PFSK-1 (cell line): ENCODE measurements around the gene ADPRHL1.

Source experiments
- FOXP2 ChIP-seq: optimal IDR thresholded peaks from 2 replicates; pipeline ENCODE3; 2011; ENCODE audit warnings: borderline replicate concordance, control low read depth, inconsistent platforms; ENCODE audit not compliant: insufficient read depth; ENCODE audit errors: extremely low read length, extremely low read depth
- POLR2AphosphoS5 ChIP-seq: IDR thresholded peaks from 2 replicates; pipeline ENCODE4 v1.6.1; 2012; ENCODE audit warnings: low read depth, mild to moderate bottlenecking, control low read depth, low read length, moderate library complexity
- SIN3A ChIP-seq: IDR thresholded peaks from 2 replicates; pipeline ENCODE4 v1.6.1; 2012; ENCODE audit warnings: mild to moderate bottlenecking, low read length, moderate library complexity, borderline replicate concordance; ENCODE audit not compliant: insufficient read depth
- TAF1 ChIP-seq: IDR thresholded peaks from 2 replicates; pipeline ENCODE4 v1.6.1; 2012; ENCODE audit warnings: low read length, control low read depth, borderline replicate concordance; ENCODE audit not compliant: insufficient read depth
- TF ChIP-seq, protein P1 (sequence below), 2 experiments: IDR thresholded peaks; 2 replicates each; pipeline versions ENCODE4 v1.6.1 to v1.8.0; 2011 to 2012; ENCODE audit warnings: low read depth in 2 of 2, low read length in 2 of 2, control low read depth in 1 of 2, inconsistent platforms in 1 of 2, mild to moderate bottlenecking in 1 of 2, moderate library complexity in 1 of 2; ENCODE audit not compliant: insufficient read depth in 1 of 2

The ADPRHL1 gene

GRCh38 chr13:113407531-113408393 lies 45.5 kb downstream of the ADPRHL1 start:
- TF ChIP-seq SIN3A, result no peak
- TF ChIP-seq, protein P1, sequence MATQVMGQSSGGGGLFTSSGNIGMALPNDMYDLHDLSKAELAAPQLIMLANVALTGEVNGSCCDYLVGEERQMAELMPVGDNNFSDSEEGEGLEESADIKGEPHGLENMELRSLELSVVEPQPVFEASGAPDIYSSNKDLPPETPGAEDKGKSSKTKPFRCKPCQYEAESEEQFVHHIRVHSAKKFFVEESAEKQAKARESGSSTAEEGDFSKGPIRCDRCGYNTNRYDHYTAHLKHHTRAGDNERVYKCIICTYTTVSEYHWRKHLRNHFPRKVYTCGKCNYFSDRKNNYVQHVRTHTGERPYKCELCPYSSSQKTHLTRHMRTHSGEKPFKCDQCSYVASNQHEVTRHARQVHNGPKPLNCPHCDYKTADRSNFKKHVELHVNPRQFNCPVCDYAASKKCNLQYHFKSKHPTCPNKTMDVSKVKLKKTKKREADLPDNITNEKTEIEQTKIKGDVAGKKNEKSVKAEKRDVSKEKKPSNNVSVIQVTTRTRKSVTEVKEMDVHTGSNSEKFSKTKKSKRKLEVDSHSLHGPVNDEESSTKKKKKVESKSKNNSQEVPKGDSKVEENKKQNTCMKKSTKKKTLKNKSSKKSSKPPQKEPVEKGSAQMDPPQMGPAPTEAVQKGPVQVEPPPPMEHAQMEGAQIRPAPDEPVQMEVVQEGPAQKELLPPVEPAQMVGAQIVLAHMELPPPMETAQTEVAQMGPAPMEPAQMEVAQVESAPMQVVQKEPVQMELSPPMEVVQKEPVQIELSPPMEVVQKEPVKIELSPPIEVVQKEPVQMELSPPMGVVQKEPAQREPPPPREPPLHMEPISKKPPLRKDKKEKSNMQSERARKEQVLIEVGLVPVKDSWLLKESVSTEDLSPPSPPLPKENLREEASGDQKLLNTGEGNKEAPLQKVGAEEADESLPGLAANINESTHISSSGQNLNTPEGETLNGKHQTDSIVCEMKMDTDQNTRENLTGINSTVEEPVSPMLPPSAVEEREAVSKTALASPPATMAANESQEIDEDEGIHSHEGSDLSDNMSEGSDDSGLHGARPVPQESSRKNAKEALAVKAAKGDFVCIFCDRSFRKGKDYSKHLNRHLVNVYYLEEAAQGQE (IDR thresholded peaks at IDR 0.05; ENCODE audit: insufficient read depth in 1 of 2, low read depth in 2 of 2, low read length in 2 of 2), result no peak
- no peak for TF ChIP-seq FOXP2
- no peak for TF ChIP-seq TAF1
- no peak for TF ChIP-seq POLR2AphosphoS5

DNA sequence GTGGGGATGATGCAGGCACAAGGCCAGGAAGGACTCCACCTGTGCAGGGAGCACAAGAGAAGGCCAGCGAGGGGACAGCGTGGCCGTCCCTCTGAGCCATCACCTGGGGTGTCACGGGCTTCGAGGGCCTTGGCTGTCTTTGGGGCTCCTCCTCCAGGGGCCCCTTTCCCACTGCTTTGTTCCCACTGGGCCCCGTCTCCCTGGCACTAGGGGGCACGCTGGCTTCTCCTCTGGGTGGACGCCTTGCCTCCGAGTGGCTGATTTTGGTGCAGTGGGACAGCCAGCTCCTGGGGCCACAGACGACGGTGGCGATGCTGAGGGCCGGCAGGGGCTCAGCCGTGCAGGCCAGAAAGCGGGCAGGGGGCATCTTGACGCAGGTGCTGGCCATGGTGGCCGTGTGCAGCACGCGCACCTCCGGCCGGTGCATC lies 46.2 kb downstream of the ADPRHL1 start:
- TF ChIP-seq TAF1, result no peak
- no peak for TF ChIP-seq FOXP2
- no peak for TF ChIP-seq POLR2AphosphoS5
- TF ChIP-seq SIN3A, result no peak
- TF ChIP-seq, protein P1 (IDR thresholded peaks at IDR 0.05; ENCODE audit: insufficient read depth in 1 of 2, low read depth in 2 of 2, low read length in 2 of 2), result no peak

GRCh38 chr13:113406321-113407102 lies 46.8 kb downstream of the ADPRHL1 start:
- TF ChIP-seq TAF1 (no peak), SIN3A (no peak), FOXP2 (no peak), POLR2AphosphoS5 (no peak)
- TF ChIP-seq, protein P1 (IDR thresholded peaks at IDR 0.05; ENCODE audit: insufficient read depth in 1 of 2, low read depth in 2 of 2, low read length in 2 of 2), result no peak

DNA sequence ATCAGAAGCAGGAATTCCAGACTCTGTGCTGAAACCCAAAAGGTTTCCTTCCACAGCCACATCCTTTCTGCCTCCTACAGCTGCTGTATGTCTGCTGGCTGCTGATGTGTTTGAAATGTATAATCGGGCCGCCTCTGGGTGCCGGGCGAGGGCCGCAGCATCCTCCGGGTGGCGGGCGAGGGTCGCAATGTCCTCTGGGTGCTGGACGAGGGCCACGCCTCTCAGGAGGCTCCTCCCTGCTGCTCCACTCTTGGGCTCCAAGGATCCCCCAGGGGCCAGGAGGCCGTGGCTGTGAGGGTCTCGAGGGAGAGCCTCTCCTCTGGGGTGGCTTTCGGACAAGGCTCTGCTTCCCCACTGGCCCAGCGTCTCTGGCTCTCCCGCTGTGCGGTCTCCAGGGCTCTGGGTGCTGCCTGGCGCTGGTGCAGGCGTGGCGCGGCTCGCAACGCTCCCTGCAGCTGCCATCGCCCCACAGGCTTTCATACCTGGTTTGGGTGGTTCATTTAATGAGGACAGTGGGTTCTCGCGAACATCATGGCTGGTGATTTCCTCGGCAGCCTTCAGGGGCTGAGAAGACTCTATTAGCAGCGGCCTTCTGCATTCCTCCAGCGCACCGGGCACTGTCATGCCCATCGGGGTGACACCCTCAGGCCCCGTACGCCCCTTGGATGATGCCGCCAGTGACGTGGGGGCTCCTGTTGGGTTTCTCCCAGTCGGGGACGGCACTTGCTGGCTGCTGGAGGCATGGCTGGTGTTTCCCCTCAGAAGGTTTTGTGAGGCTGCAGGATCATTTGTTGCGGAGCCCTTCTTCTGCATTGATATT lies 47.6 kb downstream of the ADPRHL1 start:
- TF ChIP-seq FOXP2 (no peak), SIN3A (no peak)
- TF ChIP-seq, protein P1 (IDR thresholded peaks at IDR 0.05; ENCODE audit: insufficient read depth in 1 of 2, low read depth in 2 of 2, low read length in 2 of 2), result no peak
